AG10803 (cell line): Measurements from ENCODE around the gene NSD2.

ENCODE experiments used
- DNase-seq: peaks from one replicate; pipeline ENCODE4 v3.0.0; 2010; ENCODE audit warnings: low read depth
- H3K4me3 ChIP-seq: 2 replicates; pipeline ENCODE4 v1.5.1; 2011; ENCODE audit warnings: mild to moderate bottlenecking, low read length, control low read depth
- TF ChIP-seq, protein P1 (sequence below): conservative IDR thresholded peaks from 2 replicates; pipeline ENCODE4 v1.5.1; 2011; ENCODE audit warnings: mild to moderate bottlenecking, low read length, control low read depth, inconsistent platforms

The NSD2 gene

DNA sequence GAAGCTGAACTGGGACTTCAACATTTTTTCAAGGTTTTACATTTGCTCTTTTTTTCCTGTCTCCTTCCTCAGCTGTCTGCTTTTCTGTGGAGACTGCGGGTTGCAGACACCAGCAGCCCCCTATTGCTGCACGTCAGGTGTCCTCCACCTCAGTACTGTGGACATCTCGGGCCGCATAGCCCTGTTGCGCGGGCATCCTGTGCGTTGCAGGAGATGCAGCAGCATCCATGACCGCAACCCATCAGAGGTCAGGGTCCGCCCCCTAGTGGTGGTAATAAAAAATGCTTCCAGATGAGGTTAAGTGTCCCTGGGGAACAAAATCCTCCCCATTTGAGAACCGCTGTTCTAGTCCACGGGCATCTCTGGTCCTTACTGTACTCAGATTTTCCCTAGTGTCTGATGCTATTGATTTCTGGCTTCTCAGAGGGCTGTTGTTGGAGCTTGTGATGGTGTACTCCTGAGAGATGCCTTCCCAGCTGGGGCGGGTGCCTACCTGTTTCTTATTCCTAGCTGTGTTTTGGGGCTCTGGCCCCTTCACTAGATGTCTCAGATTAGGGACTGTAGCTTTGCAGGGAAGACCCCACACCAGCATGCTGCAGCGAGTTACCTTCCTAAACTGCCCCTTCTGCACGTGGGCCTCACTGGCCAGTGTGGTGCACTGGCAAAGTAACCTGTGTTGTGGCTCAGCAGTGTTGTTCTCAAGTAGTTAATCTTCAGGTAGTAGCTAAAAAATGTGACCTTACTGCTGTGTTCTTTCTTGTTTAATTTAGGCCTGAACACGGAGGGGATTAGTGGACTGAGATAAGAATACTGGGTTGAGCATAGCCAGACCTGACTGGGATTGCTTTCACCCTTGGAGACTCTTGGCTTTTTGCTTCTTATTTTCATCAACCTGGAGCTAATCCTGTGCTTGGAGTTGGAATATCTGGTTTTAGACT lies 28.2 kb downstream of the NSD2 start:
- TF ChIP-seq, protein P1, sequence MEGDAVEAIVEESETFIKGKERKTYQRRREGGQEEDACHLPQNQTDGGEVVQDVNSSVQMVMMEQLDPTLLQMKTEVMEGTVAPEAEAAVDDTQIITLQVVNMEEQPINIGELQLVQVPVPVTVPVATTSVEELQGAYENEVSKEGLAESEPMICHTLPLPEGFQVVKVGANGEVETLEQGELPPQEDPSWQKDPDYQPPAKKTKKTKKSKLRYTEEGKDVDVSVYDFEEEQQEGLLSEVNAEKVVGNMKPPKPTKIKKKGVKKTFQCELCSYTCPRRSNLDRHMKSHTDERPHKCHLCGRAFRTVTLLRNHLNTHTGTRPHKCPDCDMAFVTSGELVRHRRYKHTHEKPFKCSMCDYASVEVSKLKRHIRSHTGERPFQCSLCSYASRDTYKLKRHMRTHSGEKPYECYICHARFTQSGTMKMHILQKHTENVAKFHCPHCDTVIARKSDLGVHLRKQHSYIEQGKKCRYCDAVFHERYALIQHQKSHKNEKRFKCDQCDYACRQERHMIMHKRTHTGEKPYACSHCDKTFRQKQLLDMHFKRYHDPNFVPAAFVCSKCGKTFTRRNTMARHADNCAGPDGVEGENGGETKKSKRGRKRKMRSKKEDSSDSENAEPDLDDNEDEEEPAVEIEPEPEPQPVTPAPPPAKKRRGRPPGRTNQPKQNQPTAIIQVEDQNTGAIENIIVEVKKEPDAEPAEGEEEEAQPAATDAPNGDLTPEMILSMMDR = peak; percentile 79
- DNase-seq = peak; percentile 80
- H3K4me3 ChIP-seq = no peak overlapping the region

DNA sequence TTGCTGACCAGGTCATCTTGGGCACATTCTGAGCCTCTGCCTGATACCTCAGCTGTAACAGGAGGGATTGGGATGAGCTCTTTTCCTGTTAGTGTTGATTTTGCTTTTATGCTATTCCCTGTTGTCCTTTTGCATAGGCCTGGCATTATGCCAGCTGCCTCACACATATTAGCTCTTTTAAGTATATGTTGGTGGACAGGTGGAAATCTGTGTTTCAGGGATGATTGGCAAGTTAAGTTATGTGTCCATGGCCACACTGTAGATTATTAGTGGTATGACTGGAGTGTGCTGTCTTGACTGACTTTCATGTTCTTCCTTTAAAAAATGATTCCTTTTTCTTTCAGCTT lies 28.9 kb downstream of the NSD2 start:
- DNase-seq = no peak
- TF ChIP-seq, protein P1 = no peak
- no peak overlapping the region for H3K4me3 ChIP-seq

DNA sequence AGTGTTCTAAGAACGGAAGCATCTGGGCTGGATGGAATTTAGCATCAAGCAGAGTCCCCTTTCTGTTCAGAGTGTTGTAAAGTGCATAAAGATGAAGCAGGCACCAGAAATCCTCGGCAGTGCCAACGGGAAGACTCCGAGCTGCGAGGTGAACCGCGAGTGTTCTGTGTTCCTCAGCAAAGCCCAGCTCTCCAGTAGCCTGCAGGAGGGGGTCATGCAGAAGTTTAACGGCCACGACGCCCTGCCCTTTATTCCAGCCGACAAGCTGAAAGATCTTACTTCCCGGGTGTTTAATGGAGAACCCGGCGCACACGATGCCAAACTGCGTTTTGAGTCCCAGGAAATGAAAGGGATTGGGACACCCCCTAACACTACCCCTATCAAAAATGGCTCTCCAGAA lies 29.4 kb downstream of the NSD2 start:
- TF ChIP-seq, protein P1 = no peak
- no peak overlapping the region for H3K4me3 ChIP-seq
- no peak for DNase-seq

DNA sequence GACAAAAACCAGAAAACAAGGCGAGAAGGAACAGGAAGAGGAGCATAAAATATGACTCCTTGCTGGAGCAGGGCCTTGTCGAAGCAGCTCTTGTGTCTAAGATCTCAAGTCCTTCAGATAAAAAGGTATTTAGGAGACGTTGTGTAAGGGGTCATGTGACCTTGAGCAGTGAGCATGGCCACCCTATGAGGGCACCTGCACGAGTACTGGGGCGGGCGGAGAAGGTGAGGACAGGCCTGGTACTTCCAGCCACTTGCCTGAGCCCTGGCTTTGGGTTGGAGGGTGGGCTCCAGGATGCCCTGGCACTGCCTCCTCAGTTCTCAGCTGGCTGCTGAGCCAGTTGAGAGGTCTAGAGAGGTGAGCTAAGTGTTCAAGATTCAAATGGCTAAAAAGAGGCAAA lies 29.9 kb downstream of the NSD2 start:
- H3K4me3 ChIP-seq = no peak overlapping the region
- DNase-seq = no peak
- TF ChIP-seq, protein P1 = no peak

DNA sequence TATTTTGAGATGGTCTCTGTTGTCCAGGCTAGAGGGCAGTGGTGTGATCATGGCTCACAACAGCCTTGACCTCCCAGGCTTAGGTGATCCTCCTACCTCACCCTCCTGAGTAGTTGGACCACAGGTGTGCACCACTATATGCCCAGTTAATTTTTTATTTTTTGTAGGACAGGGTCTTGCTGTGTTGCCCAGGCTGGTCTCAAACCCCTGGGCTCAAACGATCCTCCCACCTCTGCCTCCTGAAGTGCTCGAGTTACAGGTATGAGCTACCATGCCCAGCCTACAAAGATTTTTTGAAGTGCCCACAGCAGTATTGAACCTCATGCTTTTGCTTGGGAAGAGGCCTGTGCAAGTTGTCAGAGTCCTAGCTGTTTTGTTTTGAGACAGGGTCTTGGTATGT lies 31.1 kb downstream of the NSD2 start:
- TF ChIP-seq, protein P1 = no peak
- DNase-seq = no peak
- H3K4me3 ChIP-seq = no peak overlapping the region

DNA sequence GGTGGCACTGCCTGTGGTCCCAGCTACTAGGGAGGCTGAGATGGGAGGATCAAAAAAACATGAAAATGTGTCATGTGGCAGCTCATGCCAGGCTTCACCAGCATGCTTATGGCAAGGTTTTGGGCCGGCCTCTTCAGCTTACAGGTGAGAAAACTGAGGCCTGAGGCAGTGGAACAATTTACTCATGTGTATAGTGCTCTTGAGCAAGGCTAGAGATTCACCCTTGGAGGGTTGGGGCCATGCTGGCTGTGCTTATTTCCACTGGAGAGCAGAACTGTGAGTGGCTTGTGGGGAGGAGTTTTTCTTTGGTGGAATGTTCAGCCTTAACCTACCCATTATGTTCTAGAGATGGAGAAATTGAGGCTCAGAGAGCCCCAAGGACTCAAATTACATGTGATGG lies 31.8 kb downstream of the NSD2 start:
- TF ChIP-seq, protein P1 = no peak
- DNase-seq = no peak
- no peak overlapping the region for H3K4me3 ChIP-seq

DNA sequence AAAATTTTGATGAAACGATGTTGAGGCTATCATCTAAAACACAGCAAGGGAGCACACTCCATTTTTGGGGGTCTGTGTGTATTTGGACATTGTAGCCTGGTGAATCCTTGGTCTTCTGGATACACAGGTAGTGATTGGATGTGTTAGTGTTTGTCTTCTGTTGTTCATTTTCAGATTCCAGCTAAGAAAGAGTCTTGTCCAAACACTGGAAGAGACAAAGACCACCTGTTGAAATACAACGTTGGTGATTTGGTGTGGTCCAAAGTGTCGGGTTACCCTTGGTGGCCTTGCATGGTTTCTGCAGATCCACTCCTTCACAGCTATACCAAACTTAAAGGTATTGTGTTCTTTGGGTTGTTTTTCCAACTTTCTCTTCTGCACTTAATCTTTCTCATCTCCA lies 32.8 kb downstream of the NSD2 start:
- TF ChIP-seq, protein P1 = no peak
- DNase-seq = no peak
- H3K4me3 ChIP-seq = no peak overlapping the region
